Measurements from ENCODE around the gene ABCD2. TPM values are rescaled to one million over a fixed set of nuclear protein-coding genes. Genes with fewer than 3 reads are reported as not detected.
A peak's percentile ranks its signal among the peaks of the same experiment; 100 is the strongest.
"Not testable (repeated sequence)": the region's sequence is repeated elsewhere in the genome, so short reads cannot be mapped to it uniquely, and the experiment has no call there.

Gene ABCD2
- under 1 TPM; 0.03 to 0.22 (median 0.08) TPM for polyA plus RNA-seq (ENCODE audit: insufficient read length in 4 of 4)

GRCh38 chr12:39619660-39620433 is at the start of gene ABCD2:
ABCD2 (minus strand) TSS chr12:39619803; CDS start chr12:39619615, 188 bp downstream.
- peak; percentile 46 to 58 (median 54) for DNase-seq (ENCODE audit: low read depth in 4 of 4, low spot score in 3 of 4)

- no peak for DNase-seq (ENCODE audit: low read depth in 4 of 4, low spot score in 3 of 4)
Measured at GRCh38 chr12:39660101-39660500, 40.5 kb upstream of the ABCD2 start.

- no peak for DNase-seq (ENCODE audit: low read depth in 4 of 4, low spot score in 3 of 4)
Measured at GRCh38 chr12:39647383-39647782, 27.8 kb upstream of the ABCD2 start.

- DNase-seq (ENCODE audit: low read depth in 4 of 4, low spot score in 3 of 4) = no peak
Measured at GRCh38 chr12:39646963-39647362, 27.4 kb upstream of the ABCD2 start.

GRCh38 chr12:39643052-39643451 is 23.4 kb upstream of the ABCD2 start:
- no peak for DNase-seq (ENCODE audit: low read depth in 4 of 4, low spot score in 3 of 4)

- DNase-seq (ENCODE audit: low read depth in 4 of 4, low spot score in 3 of 4) = no peak
Measured at GRCh38 chr12:39638840-39639239, 19.2 kb upstream of the ABCD2 start.

- no peak for DNase-seq (ENCODE audit: low read depth in 4 of 4, low spot score in 3 of 4)
Measured at GRCh38 chr12:39638178-39638577, 18.6 kb upstream of the ABCD2 start.

- DNase-seq (ENCODE audit: low read depth in 4 of 4, low spot score in 3 of 4) = no peak
Measured at GRCh38 chr12:39632670-39633069, 13.1 kb upstream of the ABCD2 start.

GRCh38 chr12:39628836-39629235 is 9.2 kb upstream of the ABCD2 start:
- no peak for DNase-seq (ENCODE audit: low read depth in 4 of 4, low spot score in 3 of 4)

GRCh38 chr12:39627914-39628313 is 8.3 kb upstream of the ABCD2 start:
- no peak for DNase-seq (ENCODE audit: low read depth in 4 of 4, low spot score in 3 of 4)

GRCh38 chr12:39626033-39626814 is 6.6 kb upstream of the ABCD2 start:
- no peak for DNase-seq (ENCODE audit: low read depth in 4 of 4, low spot score in 3 of 4)

- no peak for DNase-seq (ENCODE audit: low read depth in 4 of 4, low spot score in 3 of 4)
Measured at GRCh38 chr12:39623919-39624318, 4.3 kb upstream of the ABCD2 start.

- not testable (repeated sequence) for DNase-seq (ENCODE audit: low read depth in 4 of 4, low spot score in 3 of 4)
Measured at GRCh38 chr12:39623160-39623559, 3.6 kb upstream of the ABCD2 start.

GRCh38 chr12:39622306-39622705 is 2.7 kb upstream of the ABCD2 start:
- no peak for DNase-seq (ENCODE audit: low read depth in 4 of 4, low spot score in 3 of 4)

- DNase-seq (ENCODE audit: low read depth in 4 of 4, low spot score in 3 of 4) = no peak
Measured at GRCh38 chr12:39621670-39622069, 2.1 kb upstream of the ABCD2 start.

- no peak for DNase-seq (ENCODE audit: low read depth in 4 of 4, low spot score in 3 of 4)
Measured at GRCh38 chr12:39620659-39621658, 1.4 kb upstream of the ABCD2 start.

GRCh38 chr12:39619316-39619659 is 315 bp downstream of the ABCD2 start:
- peak in 1 of 4 donors; percentile 12 for DNase-seq (ENCODE audit: low read depth in 4 of 4, low spot score in 3 of 4)

- DNase-seq (ENCODE audit: low read depth in 4 of 4, low spot score in 3 of 4) = no peak
Measured at GRCh38 chr12:39618701-39619100, 902 bp downstream of the ABCD2 start.

- DNase-seq (ENCODE audit: low read depth in 4 of 4, low spot score in 3 of 4) = no peak
Measured at GRCh38 chr12:39617887-39618286, 1.7 kb downstream of the ABCD2 start.

- no peak for DNase-seq (ENCODE audit: low read depth in 4 of 4, low spot score in 3 of 4)
Measured at GRCh38 chr12:39616666-39617065, 2.9 kb downstream of the ABCD2 start.

- no peak for DNase-seq (ENCODE audit: low read depth in 4 of 4, low spot score in 3 of 4)
Measured at GRCh38 chr12:39616251-39616650, 3.4 kb downstream of the ABCD2 start.
